ENCODE data around the gene APOC1.

Gene APOC1

DNA sequence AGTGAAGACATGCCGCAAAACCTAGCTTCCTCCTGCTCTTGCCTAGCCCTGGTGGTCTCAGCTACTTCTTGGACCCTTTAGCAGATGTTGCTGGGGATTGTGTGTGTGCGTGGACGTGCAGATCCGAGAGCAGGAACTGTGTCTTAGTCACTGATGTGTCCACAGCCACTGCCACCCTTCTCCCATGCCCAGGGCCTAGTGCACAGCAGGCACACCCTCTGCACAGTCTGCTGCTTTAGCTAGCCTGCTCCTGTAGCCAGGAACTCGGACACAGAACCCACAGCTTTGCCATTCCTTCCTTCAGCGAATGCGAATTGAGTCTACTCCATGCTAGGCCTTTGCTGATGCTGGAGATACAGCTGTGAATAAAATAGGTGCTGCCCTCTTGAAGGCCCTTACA is 43.1 kb downstream of the APOC1 start:
- DNase-seq: no peak

DNA sequence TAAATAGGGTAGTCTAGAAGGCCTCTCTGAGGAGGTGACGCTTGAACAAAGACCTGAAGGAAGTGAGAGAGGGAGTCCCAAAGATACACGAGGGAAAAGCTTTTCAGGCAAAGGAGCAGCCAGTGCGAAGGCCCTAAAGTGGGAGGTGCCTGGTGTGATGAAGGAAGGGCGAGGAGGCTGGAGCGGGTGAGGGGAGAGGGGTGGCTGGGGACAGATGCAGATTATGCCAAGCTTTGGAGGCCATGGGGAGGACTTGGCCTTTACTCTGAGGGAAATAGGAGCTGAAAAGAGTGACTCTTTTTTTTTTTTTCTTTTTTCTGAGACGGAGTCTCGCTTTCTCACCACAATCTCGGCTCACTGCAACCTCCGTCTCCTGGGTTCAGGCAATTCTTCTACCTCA is 43.7 kb downstream of the APOC1 start:
- no peak for DNase-seq

DNA sequence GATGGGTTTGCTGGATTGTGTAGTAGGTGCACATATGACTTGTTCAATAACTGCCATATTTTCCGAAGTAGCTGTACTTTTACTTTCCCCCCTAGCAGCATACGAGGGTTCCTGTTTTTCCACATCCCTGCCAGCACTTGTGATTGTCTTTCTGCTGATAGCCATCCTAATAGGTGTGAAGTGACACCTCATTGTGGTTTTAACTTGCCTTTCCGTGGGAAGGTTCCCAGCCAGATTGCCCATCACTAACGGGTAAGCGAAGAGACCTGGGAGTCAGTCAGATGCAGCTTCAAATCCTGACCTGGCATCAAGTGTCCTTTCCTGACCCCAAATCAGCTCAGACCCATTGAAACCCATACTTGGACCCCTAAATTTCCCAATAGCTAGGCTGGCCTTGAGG is 45.3 kb downstream of the APOC1 start:
- DNase-seq: no peak

DNA sequence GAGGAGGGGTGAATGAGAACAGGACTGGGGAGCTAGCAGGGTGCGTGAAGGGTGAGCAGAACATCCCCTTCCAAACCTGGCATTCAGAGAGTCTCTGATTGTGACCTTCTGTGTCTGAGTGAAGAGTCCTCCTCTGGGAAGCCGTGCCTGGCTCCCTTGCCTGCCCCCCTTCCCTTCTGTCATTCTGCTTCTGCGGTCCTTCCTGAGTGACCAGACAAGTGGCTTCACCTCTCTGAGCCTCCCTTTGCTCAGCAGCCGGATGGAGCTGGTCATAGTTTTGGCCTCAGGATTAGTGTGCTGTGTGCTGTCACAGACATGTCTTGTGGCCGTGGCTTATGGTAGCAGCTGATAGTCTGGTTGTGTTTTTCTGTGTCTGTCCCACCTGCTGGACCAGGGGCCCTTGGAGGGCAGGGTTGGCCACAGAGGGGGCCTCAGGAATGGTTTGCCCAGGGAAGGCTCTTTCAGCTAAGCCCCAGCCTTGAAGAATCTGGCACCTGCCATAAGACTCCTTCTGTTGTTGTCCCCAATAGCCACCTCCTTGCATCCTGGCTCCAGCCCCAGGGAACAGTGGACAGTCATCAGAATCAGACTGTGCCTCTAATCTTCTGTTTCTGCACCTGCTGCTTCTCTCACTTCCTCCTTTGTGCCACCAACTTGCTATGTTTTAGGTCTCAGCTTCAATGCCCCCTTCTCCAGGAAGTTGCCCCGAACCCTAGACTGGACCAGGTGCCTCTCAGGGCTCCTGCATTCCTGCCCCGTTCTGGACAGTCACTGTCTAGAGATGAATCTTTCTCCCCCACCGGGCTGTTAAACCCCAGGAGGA is 46.7 kb downstream of the APOC1 start:
- no peak for DNase-seq

DNA sequence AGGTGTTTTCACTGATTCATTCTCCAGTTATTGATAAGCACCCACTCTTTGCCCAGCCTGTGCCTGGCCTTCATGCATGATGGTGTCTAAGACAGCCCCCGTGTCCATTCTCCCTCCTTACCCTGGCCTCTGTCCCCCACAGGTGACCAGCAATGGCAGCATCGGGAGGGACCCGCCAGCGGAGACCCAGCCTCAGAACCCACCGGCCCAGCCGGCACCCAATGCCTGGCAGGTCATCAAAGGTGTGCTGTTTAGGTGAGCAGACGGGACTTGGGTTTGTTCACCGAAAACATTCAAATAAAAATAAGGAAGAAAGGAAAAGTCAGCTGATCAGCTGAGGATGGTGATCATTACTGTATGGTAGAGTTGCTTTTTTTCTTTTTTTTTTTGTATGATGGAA is 47.4 kb downstream of the APOC1 start:
- DNase-seq: no peak

DNA sequence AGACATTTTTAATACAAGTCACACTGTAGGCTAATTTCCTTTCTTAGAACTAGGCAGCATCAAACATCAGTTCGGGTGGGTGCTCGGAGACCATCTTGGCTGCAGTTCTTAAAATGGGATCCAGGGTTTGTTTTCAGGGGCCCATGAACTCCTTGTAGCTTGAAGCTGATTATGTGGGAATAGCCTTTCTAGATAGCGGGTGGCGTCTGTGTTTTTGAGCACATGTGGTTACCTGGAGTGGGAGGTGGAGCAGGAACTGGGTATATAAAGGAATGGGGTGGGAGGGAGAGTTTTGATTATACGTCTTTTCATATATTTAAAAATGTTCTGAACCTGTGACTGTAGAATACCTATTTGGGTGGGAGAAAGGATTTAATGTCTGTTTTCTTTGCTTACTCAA is 53.7 kb downstream of the APOC1 start:
- no peak for DNase-seq

DNA sequence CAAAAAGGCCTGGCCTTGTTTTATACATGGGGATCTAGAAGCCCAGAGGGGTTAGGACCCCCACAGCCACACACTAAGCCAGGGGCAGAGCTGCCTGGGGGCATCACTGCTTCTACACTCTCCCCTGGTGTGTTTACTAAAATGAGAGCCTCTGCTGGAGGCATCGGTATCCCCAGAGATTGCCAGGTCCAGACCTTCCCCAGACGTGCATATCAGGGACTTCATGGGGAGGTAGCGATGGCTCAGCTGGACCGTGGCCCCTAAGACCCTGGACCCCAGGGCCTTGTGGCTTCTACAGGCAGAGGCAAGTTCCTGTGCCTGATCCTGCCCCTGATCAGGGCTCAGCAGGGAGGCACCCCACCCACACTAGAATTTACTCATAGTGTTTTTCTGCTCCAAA is 54.3 kb downstream of the APOC1 start:
- no peak for DNase-seq

All from NCI-H2171 treated with DMSO at 0.1 percent for 48 hours (cell line).